ENCODE measurements around the gene GHR. TPM values are rescaled to one million over a fixed set of nuclear protein-coding genes. Genes with fewer than 3 reads are reported as not detected.

The GHR gene
- total RNA-seq, 1 donor, result 2.2 TPM

- no peak for DNase-seq (ENCODE audit: low read depth)
- H3K4me3 ChIP-seq (ENCODE audit: low read depth, low read length), result no peak overlapping the region
- TF ChIP-seq CTCF (IDR thresholded peaks at IDR 0.05; ENCODE audit: insufficient read depth, low read depth, low read length), result no peak
Measured at GRCh38 chr5:42506662-42507061, 83.4 kb downstream of the GHR start.

GRCh38 chr5:42507451-42508097 lies 84.3 kb downstream of the GHR start:
- no peak for TF ChIP-seq CTCF (IDR thresholded peaks at IDR 0.05; ENCODE audit: insufficient read depth, low read depth, low read length)
- no peak overlapping the region for H3K4me3 ChIP-seq (ENCODE audit: low read depth, low read length)
- DNase-seq (ENCODE audit: low read depth), result no peak

GRCh38 chr5:42513246-42513645 lies 90.0 kb downstream of the GHR start:
- TF ChIP-seq CTCF (IDR thresholded peaks at IDR 0.05; ENCODE audit: insufficient read depth, low read depth, low read length), result no peak

GRCh38 chr5:42514754-42515153 lies 91.5 kb downstream of the GHR start:
- no peak overlapping the region for H3K4me3 ChIP-seq (ENCODE audit: low read depth, low read length)
- no peak for TF ChIP-seq CTCF (IDR thresholded peaks at IDR 0.05; ENCODE audit: insufficient read depth, low read depth, low read length)
- DNase-seq (ENCODE audit: low read depth), result no peak

More at GRCh38 chr5:42513246-42513645, 90.0 kb downstream of the GHR start:
- DNase-seq (ENCODE audit: low read depth), result no peak
- H3K4me3 ChIP-seq (ENCODE audit: low read depth, low read length), result no peak overlapping the region

GRCh38 chr5:42515504-42515903 lies 92.3 kb downstream of the GHR start:
- DNase-seq (ENCODE audit: low read depth), result no peak
- TF ChIP-seq CTCF (IDR thresholded peaks at IDR 0.05; ENCODE audit: insufficient read depth, low read depth, low read length), result no peak
- H3K4me3 ChIP-seq (ENCODE audit: low read depth, low read length), result no peak overlapping the region

GRCh38 chr5:42516282-42517042 lies 93.2 kb downstream of the GHR start:
- no peak for TF ChIP-seq CTCF (IDR thresholded peaks at IDR 0.05; ENCODE audit: insufficient read depth, low read depth, low read length)
- no peak for DNase-seq (ENCODE audit: low read depth)
- no peak overlapping the region for H3K4me3 ChIP-seq (ENCODE audit: low read depth, low read length)
